Measurements from ENCODE around the gene EIF3CL.
"Not testable (repeated sequence)": the region's sequence is repeated elsewhere in the genome, so short reads cannot be mapped to it uniquely, and the experiment has no call there.

The EIF3CL gene, protein sequence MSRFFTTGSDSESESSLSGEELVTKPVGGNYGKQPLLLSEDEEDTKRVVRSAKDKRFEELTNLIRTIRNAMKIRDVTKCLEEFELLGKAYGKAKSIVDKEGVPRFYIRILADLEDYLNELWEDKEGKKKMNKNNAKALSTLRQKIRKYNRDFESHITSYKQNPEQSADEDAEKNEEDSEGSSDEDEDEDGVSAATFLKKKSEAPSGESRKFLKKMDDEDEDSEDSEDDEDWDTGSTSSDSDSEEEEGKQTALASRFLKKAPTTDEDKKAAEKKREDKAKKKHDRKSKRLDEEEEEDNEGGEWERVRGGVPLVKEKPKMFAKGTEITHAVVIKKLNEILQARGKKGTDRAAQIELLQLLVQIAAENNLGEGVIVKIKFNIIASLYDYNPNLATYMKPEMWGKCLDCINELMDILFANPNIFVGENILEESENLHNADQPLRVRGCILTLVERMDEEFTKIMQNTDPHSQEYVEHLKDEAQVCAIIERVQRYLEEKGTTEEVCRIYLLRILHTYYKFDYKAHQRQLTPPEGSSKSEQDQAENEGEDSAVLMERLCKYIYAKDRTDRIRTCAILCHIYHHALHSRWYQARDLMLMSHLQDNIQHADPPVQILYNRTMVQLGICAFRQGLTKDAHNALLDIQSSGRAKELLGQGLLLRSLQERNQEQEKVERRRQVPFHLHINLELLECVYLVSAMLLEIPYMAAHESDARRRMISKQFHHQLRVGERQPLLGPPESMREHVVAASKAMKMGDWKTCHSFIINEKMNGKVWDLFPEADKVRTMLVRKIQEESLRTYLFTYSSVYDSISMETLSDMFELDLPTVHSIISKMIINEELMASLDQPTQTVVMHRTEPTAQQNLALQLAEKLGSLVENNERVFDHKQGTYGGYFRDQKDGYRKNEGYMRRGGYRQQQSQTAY

GRCh38 chr16:28403220-28404072 lies at the start of gene EIF3CL:
Gene EIF3CL (minus strand): TSS chr16:28403841. CDS start chr16:28403618, 223 bp downstream.
- DNase-seq = not testable (repeated sequence)

DNA sequence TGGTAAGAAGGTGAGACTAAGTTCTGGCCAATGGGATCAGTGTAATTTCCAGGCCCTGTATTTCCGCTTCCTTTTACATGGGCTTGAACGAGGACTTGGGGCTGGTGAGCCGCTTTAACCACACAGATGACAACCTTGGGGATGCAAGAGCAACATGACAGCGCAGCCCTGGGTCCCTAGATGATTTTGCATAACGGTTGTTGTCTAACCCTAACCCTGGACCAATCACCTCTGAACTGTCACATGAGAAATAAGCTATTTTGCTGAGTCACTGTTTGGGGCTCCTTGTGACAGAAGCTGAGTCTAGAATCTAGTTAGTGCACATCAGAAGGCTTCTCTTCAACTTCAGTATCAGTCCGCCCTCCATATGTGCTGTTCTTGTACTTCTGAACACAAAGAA lies 43.4 kb upstream of the EIF3CL start:
- not testable (repeated sequence) for DNase-seq

- DNase-seq = not testable (repeated sequence)
Measured at GRCh38 chr16:28446388-28446787, 42.7 kb upstream of the EIF3CL start.

- not testable (repeated sequence) for DNase-seq
Measured at GRCh38 chr16:28443943-28444342, 40.3 kb upstream of the EIF3CL start.

GRCh38 chr16:28438899-28439298 lies 35.3 kb upstream of the EIF3CL start:
- DNase-seq = not testable (repeated sequence)

GRCh38 chr16:28435340-28435739 lies 31.7 kb upstream of the EIF3CL start:
- DNase-seq = not testable (repeated sequence)

DNA sequence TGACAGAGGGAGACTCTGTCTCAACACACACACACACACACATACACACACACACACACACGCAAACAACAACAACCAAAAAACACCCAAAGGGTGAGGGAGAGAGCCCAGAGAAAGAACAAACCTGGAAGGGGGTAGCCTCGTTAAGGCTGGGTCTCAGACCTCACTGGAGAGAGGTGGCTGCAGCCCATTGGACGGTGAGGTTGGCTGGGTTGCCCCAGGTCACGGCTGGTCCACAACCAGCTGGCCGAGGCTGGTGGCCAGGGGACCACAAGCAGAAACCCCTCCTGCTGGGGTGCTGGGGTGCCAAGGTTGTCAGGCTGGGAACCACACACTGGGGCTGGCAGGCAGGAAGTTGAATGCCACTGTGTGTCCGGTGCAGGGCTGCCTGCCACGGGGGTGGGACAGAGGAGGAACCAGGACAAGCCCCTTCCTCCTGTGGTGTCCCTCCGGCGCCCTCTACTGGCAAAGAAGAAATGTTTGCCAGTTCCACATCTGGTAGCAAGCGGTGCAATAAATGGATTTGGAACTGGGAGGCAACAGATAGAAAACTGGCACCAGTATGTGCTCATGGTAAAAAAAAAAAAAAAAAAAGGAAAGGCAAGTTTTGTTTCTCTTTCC lies 22.5 kb upstream of the EIF3CL start:
- not testable (repeated sequence) for DNase-seq

- DNase-seq = not testable (repeated sequence)
Measured at GRCh38 chr16:28421071-28421750, 17.6 kb upstream of the EIF3CL start.

DNA sequence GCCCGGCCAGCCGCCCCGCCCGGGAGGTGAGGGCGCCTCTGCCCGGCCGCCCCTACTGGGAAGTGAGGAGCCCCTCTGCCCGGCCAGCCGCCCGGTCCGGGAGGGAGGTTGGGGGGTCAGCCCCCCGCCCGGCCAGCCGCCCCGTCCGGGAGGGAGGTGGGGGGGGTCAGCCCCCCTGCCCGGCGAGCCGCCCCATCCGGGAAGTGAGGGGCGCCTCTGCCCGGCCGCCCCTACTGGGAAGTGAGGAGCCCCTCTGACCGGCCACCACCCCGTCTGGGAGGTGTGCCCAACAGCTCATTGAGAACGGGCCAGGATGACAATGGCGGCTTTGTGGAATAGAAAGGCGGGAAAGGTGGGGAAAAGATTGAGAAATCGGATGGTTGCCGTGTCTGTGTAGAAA lies 13.4 kb upstream of the EIF3CL start:
- DNase-seq = not testable (repeated sequence)

DNA sequence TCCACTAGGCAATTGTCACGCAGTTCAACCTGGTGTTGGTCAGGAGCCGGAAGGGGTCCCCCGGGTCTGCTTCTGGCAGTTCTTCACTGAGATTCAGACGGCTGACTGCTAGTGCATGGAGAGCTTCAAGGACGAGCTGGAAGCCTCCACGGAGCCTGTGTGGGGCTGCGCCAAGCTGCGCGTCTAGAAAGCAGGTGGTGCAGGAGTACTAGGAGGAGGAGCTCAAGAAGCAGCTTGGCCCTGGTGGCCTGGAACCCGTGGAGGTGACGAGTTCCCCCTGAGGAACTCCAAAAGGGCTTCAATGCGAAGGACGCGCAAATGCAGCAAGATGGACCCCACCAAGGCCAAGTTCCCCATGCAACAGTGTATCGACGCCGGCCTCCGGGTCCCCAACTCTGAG lies 10.9 kb upstream of the EIF3CL start:
- not testable (repeated sequence) for DNase-seq

DNA sequence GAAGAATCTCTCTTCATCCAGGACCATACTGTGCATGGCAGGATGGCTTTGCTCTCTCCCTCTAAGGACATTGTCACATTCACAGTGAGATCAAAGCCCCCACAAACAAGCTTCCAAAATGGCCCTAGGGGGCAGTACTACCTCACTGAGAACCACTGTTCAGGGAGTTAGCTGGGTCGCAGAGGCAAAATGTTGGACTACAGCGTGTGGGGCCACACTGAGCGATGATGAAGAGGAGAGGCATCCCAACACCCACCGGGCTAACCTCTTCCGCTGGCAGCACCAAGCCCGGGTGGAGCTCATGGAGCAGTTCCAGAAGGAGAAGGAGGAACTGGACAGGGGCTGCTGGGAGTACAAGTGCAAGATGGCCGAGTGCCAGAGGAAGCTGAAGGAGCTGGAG lies 9.9 kb upstream of the EIF3CL start:
- DNase-seq = not testable (repeated sequence)

DNA sequence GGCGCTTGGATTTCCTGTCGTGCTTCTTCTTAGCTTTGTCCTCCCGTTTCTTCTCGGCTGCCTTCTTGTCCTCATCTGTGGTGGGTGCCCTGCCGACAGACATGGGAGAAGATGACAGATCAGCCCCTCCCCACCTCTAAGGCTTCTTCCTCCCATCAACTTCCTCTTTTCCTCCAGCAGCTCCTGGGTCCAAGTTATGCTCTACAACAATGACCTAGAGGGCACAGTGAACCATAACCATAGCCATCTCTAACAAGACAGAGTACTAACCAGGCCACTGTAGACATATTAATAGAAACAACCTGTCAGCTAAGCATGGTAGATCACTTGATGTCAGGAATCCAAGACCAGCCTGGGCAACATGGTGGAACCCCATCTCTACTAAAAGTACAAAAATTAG lies 11.6 kb downstream of the EIF3CL start:
- not testable (repeated sequence) for DNase-seq

DNA sequence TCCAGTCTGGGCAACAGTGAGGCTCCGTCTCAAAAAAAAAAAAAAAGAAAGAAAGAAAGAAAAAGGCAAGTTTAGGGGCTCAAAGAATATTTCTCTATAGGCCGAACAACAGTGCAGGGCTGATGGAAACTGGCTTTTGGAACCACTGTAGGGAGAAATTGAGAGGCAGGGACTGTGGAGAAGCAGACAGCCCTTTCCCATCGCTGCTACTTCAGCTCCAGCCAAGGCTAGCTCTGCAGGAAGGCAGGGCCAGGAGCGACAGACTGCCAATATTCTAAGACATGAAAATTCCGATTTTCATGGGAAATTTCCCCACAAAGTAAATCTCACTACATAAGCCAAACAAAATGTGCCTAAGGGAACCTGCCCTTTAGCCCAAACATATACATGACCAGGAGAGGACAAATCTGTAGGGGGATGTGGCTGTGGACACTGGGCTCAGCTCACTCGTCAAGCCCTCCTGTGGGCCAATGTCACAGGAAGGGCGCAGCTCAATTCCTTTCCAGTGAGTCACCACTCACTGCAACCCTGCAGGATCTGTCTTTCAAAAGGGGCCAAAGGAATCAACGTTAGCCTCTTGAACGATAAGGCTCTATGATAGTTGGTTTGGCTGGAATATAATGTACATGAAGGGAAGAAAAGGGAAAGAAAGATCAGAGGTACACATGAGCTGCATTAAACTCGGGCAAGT lies 21.3 kb downstream of the EIF3CL start:
- not testable (repeated sequence) for DNase-seq

- DNase-seq = not testable (repeated sequence)
Measured at GRCh38 chr16:28377822-28378221, 25.8 kb downstream of the EIF3CL start.

GRCh38 chr16:28377108-28377625 lies 26.5 kb downstream of the EIF3CL start:
- not testable (repeated sequence) for DNase-seq

GRCh38 chr16:28375115-28375514 lies 28.5 kb downstream of the EIF3CL start:
- not testable (repeated sequence) for DNase-seq

GRCh38 chr16:28374281-28374680 lies 29.4 kb downstream of the EIF3CL start:
- not testable (repeated sequence) for DNase-seq

DNA sequence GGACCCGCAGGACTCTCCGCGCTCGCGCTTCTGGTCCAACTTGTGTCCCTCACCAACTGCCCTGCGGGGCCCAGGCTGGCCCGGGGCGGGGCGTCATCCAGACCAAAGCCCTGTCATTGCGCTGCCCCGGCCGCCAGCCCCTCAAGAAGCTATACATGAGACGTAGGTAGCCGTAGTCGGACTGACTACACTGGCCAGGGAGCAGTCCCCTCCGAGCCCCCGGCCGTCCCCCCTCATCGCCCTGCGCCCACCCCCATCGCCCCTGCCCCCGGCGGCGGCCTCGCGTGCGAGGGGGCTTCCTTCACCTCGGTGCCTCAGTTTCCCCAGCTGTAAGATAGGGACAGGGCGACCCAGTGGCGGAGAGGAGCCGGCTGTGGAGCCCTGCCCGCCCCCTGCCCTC lies 35.7 kb downstream of the EIF3CL start:
- DNase-seq = not testable (repeated sequence)

- DNase-seq = not testable (repeated sequence)
Measured at GRCh38 chr16:28364268-28365173, 39.1 kb downstream of the EIF3CL start.

All from stimulated activated CD4-positive, alpha-beta T cell treated with anti-CD3 and anti-CD28 coated beads, Interleukin-15, amount 100 ng/mL, for 24 hours (primary cell).